PFSK-1 (cell line): ENCODE results near the gene UFSP2.

ENCODE experiments used
- POLR2AphosphoS5 ChIP-seq: IDR thresholded peaks from 2 replicates; pipeline ENCODE4 v1.6.1; 2012; ENCODE audit warnings: low read depth, mild to moderate bottlenecking, control low read depth, low read length, moderate library complexity
- REST ChIP-seq, 2 experiments: IDR thresholded peaks; 2 replicates each; pipeline versions ENCODE4 v1.6.1 to v1.8.0; 2011 to 2012; ENCODE audit warnings: low read depth in 2 of 2, low read length in 2 of 2, control low read depth in 1 of 2, inconsistent platforms in 1 of 2, mild to moderate bottlenecking in 1 of 2, moderate library complexity in 1 of 2; ENCODE audit not compliant: insufficient read depth in 1 of 2

GRCh38 chr4:185352202-185352601 lies 73.6 kb downstream of the UFSP2 start:
- TF ChIP-seq POLR2AphosphoS5 (no peak), REST (IDR thresholded peaks at IDR 0.05; ENCODE audit: insufficient read depth in 1 of 2, low read depth in 2 of 2, low read length in 2 of 2) (no peak)
